ENCODE results near the gene JAKMIP3. TPM values are rescaled to one million over a fixed set of nuclear protein-coding genes. Genes with fewer than 3 reads are reported as not detected.

JAKMIP3 gene
- total RNA-seq, 1 experiment from 2014 or later, result 1.0 TPM

GRCh38 chr10:132107186-132107948 is 41.6 kb downstream of the JAKMIP3 start:
- ATAC-seq (no peak), DNase-seq (no peak)
- Histone ChIP-seq H3F3A (ENCODE audit: low read length, unreplicated experiment) (no peaks in the 10 kb centered on the region), H3K9me3 (ENCODE audit: low read length) (no peaks in the 10 kb centered on the region), H3K4me3 (ENCODE audit: low read length) (no peak overlapping the region), H3K36me3 (ENCODE audit: low read depth, low read length) (no peaks in the 10 kb centered on the region), H3K4me2 (ENCODE audit: low read length) (no peak overlapping the region), H2AFZ (ENCODE audit: low read length) (no peak overlapping the region), H3K27me3 (ENCODE audit: low read length) (no peaks in the 10 kb centered on the region), H3K27ac (ENCODE audit: low read length) (no peak overlapping the region), H4K20me1 (ENCODE audit: low read length) (no peaks in the 10 kb centered on the region), H3K79me2 (ENCODE audit: low read length) (no peaks in the 10 kb centered on the region), H3K4me1 (ENCODE audit: insufficient read depth, low read length) (no peaks in the 10 kb centered on the region), H3K9me2 (replicated peaks; ENCODE audit: low read length) (no peaks in the 10 kb centered on the region), H3K9ac (ENCODE audit: low read length) (no peak overlapping the region)
- no TSS peak for BruUV-seq (replicated peaks)
- intact Hi-C loops (cut with micrococcal nuclease), result no loop called here
- POLR2A ChIA-PET (ENCODE audit: unreplicated experiment), result no interaction called here
- CTCF ChIA-PET, result no interaction called here
- TF ChIP-seq EZH2 (IDR thresholded peaks at IDR 0.05; ENCODE audit: low read length, unreplicated experiment) (no peak), CTCF (conservative IDR thresholded peaks at IDR 0.05; ENCODE audit: low read depth, low read length) (no peak), EZH2phosphoT487 (IDR thresholded peaks at IDR 0.05; ENCODE audit: borderline replicate concordance, low read length) (no peak)

DNA sequence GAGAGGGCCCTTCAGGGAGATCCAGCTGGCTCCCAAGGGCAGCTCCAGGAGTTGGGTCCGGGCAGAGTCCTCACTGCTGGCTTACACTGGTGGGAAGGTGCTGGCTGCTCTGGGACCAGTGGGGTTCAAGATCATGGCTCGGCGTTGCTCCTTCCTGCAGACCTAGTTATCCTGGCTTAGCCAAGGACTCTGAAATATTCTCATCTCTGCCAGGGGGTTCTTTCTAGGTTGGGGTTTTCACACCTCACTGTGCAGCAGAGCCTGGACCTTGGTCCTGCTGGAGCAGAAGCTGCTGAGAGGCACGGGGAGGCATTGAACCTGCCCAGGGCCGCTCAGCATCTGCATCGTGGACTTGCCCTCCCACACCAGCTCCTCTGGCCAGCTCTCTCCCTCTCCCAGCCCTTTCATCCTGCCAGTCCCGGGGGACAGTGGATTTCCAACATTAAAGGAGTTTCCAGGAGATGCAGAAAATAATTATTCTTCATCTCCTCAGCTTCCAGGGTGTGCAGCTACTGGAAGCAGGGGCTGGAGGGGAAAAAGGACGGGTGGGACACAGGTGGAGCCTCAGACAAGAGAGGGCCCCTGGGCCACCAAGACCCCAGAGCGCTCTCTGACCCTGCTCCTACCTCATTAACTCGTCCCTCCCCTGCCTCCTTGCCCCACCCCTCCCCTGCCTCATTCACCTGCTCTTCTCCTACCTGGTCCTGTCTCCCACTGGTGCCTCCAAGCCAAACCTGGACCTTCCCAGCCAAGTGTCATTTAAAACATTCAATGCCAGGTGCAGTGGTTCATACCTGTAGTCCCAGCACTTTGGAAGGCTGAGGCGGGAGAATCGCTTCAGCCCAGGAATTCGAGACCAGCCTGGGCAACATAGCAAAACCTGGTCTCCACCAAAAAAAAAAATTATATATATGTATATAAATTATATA is 42.5 kb downstream of the JAKMIP3 start:
- H4K20me1 ChIP-seq (ENCODE audit: low read length), result no peaks in the 10 kb centered on the region
- DNase-seq (no peak), ATAC-seq (no peak)
- H3K27ac ChIP-seq (ENCODE audit: low read length), result no peak overlapping the region
- no peaks in the 10 kb centered on the region for H3K36me3 ChIP-seq (ENCODE audit: low read depth, low read length)
- H3K4me2 ChIP-seq (ENCODE audit: low read length), result no peak overlapping the region
- H3K9me2 ChIP-seq (replicated peaks; ENCODE audit: low read length), result no peaks in the 10 kb centered on the region
- ChIA-PET CTCF (no interaction called here), POLR2A (ENCODE audit: unreplicated experiment) (no interaction called here)
- H3K27me3 ChIP-seq (ENCODE audit: low read length), result no peaks in the 10 kb centered on the region
- H3K79me2 ChIP-seq (ENCODE audit: low read length), result no peaks in the 10 kb centered on the region
- no TSS peak for BruUV-seq (replicated peaks)
- intact Hi-C loops (cut with micrococcal nuclease), result no loop called here
- no peak overlapping the region for H3K4me3 ChIP-seq (ENCODE audit: low read length)
- no peaks in the 10 kb centered on the region for H3F3A ChIP-seq (ENCODE audit: low read length, unreplicated experiment)
- no peaks in the 10 kb centered on the region for H3K4me1 ChIP-seq (ENCODE audit: insufficient read depth, low read length)
- no peak overlapping the region for H2AFZ ChIP-seq (ENCODE audit: low read length)
- no peaks in the 10 kb centered on the region for H3K9me3 ChIP-seq (ENCODE audit: low read length)
- no peak overlapping the region for H3K9ac ChIP-seq (ENCODE audit: low read length)
- TF ChIP-seq EZH2phosphoT487 (IDR thresholded peaks at IDR 0.05; ENCODE audit: borderline replicate concordance, low read length), result no peak
- no peak for TF ChIP-seq EZH2 (IDR thresholded peaks at IDR 0.05; ENCODE audit: low read length, unreplicated experiment)
- no peak for TF ChIP-seq CTCF (conservative IDR thresholded peaks at IDR 0.05; ENCODE audit: low read depth, low read length)

Data from PC-3 (cell line).